ENCODE results near the gene JAZF1. TPM values are rescaled to one million over a fixed set of nuclear protein-coding genes. Genes with fewer than 3 reads are reported as not detected.

Gene JAZF1
- total and polyA plus RNA-seq, 10 of the 15 experiments (the other 5 are each of a cell fraction or from before 2014, with no cell fraction given): 0.04 to 0.82 (median 0.15) TPM; not detected in 3

- H3K36me3 ChIP-seq (ENCODE audit: control insufficient read depth in 2 of 2, insufficient read depth in 2 of 2, low read length in 1 of 2): no peaks in the 10 kb centered on the region
- H3K9me3 ChIP-seq (replicated peaks; ENCODE audit: control insufficient read depth, insufficient read depth, low read length): no peaks in the 10 kb centered on the region
- no peak overlapping the region for H2AFZ ChIP-seq (ENCODE audit: control insufficient read depth, low read depth, low read length)
- FAIRE-seq (no peak), DNase-seq (ENCODE audit: low read depth, low spot score) (no peak), ATAC-seq (no peak)
- BruUV-seq (replicated peaks): no TSS peak
- POLR2A ChIA-PET: no interaction called here
- no peak overlapping the region for H3K4me3 ChIP-seq
- WGBS (ENCODE audit: insufficient coverage, insufficient replicate concordance, low lambda C conversion rate, missing lambda C conversion rate): 15% methylated on average over 3 of the region's 3 CpGs
- H4K20me1 ChIP-seq (ENCODE audit: control insufficient read depth, insufficient read depth): no peaks in the 10 kb centered on the region
- no peaks in the 10 kb centered on the region; a peak in 1 of 4 replicates for H3K27me3 ChIP-seq (replicated peaks in 1 of 2; ENCODE audit: control insufficient read depth in 2 of 2, insufficient read depth in 2 of 2, low read length in 1 of 2)
- intact Hi-C loops (cut with micrococcal nuclease; ENCODE audit: unreplicated experiment): no loop called here
- RAD21 ChIA-PET (ENCODE audit: unreplicated experiment): no interaction called here
- no peak overlapping the region for H3K9ac ChIP-seq (ENCODE audit: control insufficient read depth, insufficient read depth, low read length)
- SMC1A ChIA-PET (ENCODE audit: uncharacterized antibody, unreplicated experiment): interaction anchor here (1.0 kb wide), 1 partner anchor 9 kb away, joined by 3 read pairs; no protein-coding TSS in a partner anchor
- H3K4me1 ChIP-seq (ENCODE audit: control insufficient read depth, insufficient read depth, low read length): no peaks in the 10 kb centered on the region
- no peaks in the 10 kb centered on the region for H3K79me2 ChIP-seq (ENCODE audit: control insufficient read depth, insufficient read depth, low read length)
- in situ Hi-C loops (cut with MboI): no loop called here
- CTCF ChIA-PET: interaction anchor here (2.0 kb wide), 1 partner anchor 43 kb away, joined by 6 read pairs; no protein-coding TSS in a partner anchor
- no peak overlapping the region for H3K27ac ChIP-seq (ENCODE audit: control insufficient read depth, insufficient read depth)
- no peak overlapping the region for H3K4me2 ChIP-seq (ENCODE audit: control insufficient read depth, insufficient read depth)
- TF ChIP-seq MEF2B (IDR thresholded peaks at IDR 0.05; ENCODE audit: partially characterized antibody, poor library complexity, severe bottlenecking) (no peak), CEBPZ (IDR thresholded peaks at IDR 0.05; ENCODE audit: low read depth, low read length) (no peak), BCLAF1 (IDR thresholded peaks at IDR 0.05) (no peak), SKIL (IDR thresholded peaks at IDR 0.05; ENCODE audit: low read depth, poor library complexity, severe bottlenecking) (no peak), RFX5 (IDR thresholded peaks at IDR 0.05; ENCODE audit: low read depth, low read length) (no peak), ZNF207 (IDR thresholded peaks at IDR 0.05; ENCODE audit: borderline replicate concordance) (no peak), CREB1 (IDR thresholded peaks at IDR 0.05; ENCODE audit: low read depth) (no peak), FOS (IDR thresholded peaks at IDR 0.05; ENCODE audit: borderline replicate concordance, extremely low read depth, insufficient read length) (no peak), SMAD1 (IDR thresholded peaks at IDR 0.05; ENCODE audit: low read depth, partially characterized antibody) (no peak), IKZF2 (IDR thresholded peaks at IDR 0.05) (no peak), ZBTB4 (CRISPR knock-in tag; IDR thresholded peaks at IDR 0.05) (no peak), GATAD2B (conservative IDR thresholded peaks at IDR 0.05; ENCODE audit: low read depth) (no peak)
These were observed 76.5 kb downstream of the JAZF1 start for GRCh38 chr7:28104041-28104541.
